GM18502 (cell line): ENCODE results near the gene ETFDH.
"Not testable (repeated sequence)": the region's sequence is repeated elsewhere in the genome, so short reads cannot be mapped to it uniquely, and the experiment has no call there.

Experiments used
- ATAC-seq: cut with Tn5 transposase; IDR thresholded peaks from one replicate; pipeline ENCODE4 v1.9.1; 2021; ENCODE audit warnings: mild to moderate bottlenecking; ENCODE audit not compliant: unreplicated experiment, poor library complexity

Gene ETFDH

DNA sequence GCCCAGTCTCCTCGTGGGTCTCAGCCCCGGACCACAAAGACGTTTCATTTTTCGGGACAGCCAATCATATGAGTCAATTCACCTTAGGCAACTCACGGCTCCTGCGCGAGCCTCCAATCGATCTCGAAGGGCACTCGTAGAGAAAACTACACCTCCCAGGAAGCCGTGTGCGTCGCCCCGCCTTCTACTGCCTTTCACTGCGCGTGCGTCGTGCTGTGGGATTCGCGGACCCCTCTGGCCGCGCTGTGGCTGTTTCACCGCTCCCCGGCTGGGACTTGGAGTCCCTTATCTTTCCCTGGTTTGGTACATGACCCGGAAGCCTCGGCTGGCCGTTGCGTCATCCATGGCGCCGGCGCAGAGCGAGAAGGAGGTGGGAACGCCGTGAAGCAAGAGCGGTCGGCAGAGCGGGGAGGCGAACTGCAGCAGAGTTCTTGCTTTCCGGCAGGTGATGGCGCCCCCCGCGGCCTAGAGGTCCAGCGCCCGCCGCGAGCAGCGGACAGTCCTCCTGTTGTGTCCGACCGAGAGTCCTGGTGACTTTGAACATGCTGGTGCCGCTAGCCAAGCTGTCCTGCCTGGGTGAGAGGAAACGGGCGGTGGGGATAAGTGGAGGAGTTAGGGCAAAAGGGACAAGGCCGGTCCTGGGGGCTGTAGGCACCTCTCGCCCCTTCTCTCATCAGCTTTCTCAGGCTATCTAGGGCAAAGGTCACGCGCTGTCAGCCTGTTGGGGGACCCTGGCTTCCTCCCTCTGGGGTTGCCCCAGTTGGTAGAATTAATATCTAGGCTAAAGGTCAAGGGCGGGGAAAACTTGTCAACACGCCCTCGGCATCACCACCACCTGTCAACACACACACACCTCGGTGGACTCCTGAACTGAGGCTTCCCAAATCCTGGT, at the start of gene ETFDH:
ETFDH (plus strand) TSS at position 382 of the 892 bp plus-strand sequence; CDS start at position 543, 161 bp downstream.
- ATAC-seq: peak; percentile 90

DNA sequence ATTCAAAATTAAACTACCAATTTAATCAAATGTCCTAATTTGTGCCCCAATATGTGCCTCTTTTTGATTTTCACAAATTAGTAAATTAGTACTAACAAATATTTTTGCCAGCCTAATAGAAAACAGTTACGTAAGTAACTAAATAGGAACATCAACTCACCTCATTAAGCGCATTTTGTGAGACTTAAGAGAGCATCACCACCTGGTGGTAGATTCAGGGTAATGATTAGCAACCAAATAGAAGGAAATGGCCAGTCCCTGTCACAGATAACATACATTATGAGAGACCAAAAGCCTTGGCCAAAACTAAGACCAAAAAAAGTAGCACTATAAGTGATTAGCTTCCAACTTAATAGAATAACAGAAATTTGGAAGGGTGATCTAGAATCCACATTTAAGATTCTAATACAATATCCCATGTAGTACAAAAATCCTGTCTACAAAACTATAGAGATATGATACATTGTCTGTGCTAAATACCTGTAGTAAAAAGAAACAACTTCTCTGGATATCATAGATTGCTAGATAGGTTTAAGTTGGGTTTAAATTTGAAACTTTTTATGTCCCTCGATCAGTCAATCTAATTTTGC, 47.1 kb upstream of the ETFDH start:
- ATAC-seq: peak; percentile 96

GRCh38 chr4:158625544-158625943, 46.6 kb upstream of the ETFDH start:
- ATAC-seq: no peak

- ATAC-seq: no peak
Measured at GRCh38 chr4:158630893-158631292, 41.2 kb upstream of the ETFDH start.

DNA sequence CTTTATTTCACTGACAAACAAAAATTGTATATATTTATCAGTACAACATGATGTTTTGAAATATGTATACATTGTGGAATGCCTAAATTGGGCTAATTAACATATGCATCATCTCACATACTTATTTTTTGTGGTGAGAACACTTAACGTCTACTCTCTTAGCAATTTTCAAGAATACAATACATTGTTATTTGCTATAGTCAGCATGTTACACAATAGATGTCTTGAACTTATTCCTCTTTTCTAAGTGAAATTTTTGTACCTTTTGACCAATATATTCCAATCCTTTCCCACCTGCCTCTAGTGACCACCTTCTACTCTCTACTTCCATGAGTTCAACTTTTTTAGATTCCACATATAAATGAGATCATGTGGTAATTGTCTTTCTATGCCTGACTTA, 35.5 kb upstream of the ETFDH start:
- no peak for ATAC-seq

- no peak for ATAC-seq
Measured at GRCh38 chr4:158644356-158644755, 27.7 kb upstream of the ETFDH start.

- ATAC-seq: no peak
Measured at GRCh38 chr4:158644760-158645159, 27.3 kb upstream of the ETFDH start.

GRCh38 chr4:158649111-158649680, 22.9 kb upstream of the ETFDH start:
- no peak for ATAC-seq

GRCh38 chr4:158652920-158653319, 19.2 kb upstream of the ETFDH start:
- no peak for ATAC-seq

DNA sequence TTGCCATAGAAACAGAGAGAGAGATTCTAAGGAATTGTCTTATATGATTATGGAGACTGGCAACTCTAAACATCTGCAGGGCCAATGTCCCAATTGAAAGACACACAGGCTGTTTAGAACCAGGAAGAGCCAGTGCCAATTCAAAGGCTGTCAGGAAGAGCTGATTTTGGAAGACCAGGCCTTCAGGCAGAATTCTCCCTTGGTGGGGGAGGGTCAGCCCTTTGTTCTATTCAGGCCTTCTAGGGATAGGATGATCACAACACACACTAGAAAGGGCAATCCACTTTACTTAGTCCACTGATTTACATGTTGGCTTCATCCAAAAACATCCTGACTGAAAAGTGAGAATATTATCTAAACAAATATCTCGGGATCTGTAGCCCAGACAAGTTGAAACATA, 15.7 kb upstream of the ETFDH start:
- ATAC-seq: no peak

DNA sequence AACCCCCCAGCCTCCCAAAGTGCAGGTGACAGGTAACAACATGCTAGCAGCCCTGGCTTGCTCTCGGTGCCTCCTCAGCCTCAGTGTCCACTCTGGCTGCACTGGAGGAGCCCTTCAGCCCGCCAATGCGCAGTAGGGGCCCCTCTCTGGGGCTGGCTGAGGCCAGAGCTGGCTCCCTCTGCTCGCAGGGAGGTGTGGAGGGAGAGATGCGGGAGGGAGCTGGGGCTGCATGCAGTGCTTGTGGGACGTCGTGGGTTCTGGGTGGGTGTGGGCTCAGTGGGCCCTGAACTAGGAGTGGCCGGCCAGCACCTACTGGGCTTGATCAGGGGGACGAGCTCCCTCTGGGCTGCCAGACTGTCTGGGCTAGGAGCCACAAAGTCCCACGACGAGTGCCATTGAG, 14.8 kb upstream of the ETFDH start:
- ATAC-seq: no peak

DNA sequence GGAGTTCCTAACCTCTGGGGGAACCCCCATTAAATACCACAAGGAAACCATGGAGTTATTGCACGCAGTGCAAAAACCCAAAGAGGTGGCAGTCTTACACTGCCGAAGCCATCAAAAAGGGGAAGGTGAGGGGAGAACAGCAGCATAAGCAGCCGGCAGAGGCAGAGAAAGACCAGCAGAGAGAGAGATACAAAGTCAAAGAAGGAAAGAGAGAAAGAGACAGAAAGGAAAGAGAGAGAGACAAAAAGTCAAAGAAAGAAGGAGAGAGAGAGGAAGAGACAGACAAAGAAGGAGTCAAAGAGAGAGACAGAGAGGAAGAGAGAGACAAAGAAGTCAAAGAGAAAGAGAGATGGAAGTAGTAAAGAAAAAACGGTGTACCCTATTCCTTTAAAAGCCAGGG, 8.8 kb upstream of the ETFDH start:
- not testable (repeated sequence) for ATAC-seq

- not testable (repeated sequence) for ATAC-seq
Measured at GRCh38 chr4:158663707-158664625, 8.1 kb upstream of the ETFDH start.

GRCh38 chr4:158664806-158665205, 7.3 kb upstream of the ETFDH start:
- no peak for ATAC-seq

DNA sequence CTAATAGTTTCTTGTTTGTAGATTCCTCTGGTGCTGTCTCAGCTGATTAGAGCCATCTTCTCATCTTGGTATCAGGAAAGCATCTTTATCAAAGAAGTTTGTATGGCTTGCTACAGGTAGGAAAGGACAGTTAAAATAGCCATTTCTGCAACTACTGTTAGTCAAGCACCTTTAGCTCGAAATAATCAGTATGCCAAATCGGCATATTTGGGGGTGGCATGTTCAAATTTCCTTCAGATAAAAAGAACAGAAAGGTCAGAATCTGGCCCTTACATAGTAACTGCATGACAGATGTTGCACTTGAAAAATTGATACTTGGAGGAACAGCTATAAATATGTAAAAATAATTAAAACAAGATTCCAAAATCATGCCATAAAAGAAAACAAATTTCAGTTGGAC, 5.2 kb upstream of the ETFDH start:
- ATAC-seq: no peak

DNA sequence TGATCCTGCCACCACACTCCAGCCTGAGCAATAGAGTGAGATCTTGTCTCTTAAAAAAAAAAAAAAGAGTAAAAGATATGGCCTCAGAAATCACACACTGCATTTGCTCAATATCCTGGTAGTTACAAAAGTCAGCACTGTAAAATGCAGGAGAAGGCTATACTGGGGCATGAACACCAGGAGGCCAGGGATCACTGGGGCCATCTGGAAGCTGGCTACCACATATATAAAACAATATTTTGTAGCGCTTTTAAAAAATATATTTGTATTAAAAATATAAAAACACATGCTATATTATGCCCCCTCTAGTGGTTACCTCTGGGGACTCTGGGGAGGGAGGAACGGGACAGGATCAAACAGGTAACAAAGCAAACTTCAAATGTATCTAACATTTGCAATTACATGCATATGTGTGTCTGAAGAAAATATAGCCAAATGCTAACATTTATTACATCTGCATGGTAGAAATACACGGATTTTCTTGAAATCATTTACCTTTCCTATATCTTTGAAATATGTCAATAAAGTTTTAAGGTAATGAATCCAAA, 4.4 kb upstream of the ETFDH start:
- no peak for ATAC-seq

DNA sequence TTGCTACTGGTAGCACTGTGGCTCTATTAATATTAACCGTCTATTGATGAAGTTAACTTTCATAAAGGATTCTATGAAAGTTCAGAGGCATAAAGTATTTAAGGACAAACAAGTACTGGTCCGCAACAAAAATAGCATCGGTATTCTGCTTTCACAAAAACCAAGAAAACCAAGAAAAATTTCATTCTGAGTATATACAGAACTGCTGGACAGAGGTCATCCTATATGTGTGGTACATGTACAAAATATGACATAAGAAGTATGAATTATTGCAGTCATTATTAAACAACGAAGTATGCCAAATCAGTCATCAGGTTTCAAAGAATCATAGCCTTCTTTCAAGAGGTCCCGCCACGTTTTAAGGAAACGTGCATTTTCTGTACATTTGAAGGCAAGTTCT, 2.8 kb upstream of the ETFDH start:
- no peak for ATAC-seq

GRCh38 chr4:158670975-158671664, 976 bp upstream of the ETFDH start:
- peak; percentile 34 for ATAC-seq

DNA sequence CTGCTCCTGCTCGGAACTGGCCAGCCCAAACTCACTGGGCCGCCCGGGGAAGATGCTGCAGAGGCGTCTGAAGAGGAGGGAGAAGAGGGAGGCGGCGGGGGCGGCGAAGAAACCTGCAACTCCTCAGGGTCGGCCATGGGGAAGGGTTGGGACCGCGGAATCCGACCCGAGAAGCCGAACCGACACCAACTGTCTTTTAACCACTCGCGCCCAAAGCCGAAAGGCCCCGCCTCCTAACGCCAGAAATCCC, 506 bp upstream of the ETFDH start, which contains the start of gene C4orf46:
C4orf46 (minus strand) TSS at position 223 of the 250 bp plus-strand sequence; CDS start at position 137, 86 bp downstream.
- no peak for ATAC-seq

DNA sequence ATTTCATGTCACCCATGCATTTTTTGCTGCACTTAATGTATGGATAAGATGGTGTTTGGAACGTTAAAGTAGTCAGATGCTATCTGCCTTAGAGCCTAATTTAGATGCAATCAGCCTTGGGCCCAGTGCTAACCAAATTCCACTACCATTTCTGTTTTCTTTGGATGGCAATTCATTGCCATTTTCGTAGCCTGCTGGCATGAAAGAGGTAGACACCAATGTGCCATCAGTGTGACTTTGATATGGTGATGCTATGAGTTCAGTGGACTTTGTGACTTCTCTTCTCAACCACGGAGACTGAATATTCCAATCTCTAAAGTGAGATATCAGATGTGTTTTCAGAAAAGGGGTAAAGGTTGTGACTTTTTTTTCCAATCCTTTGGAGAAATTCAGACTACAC, 1.5 kb downstream of the ETFDH start:
- ATAC-seq: no peak
